ENCODE data around the gene HOXC5. TPM values are rescaled to one million over a fixed set of nuclear protein-coding genes. Genes with fewer than 3 reads are reported as not detected.
A peak's percentile ranks its signal among the peaks of the same experiment; 100 is the strongest.
"Not testable (repeated sequence)": the region's sequence is repeated elsewhere in the genome, so short reads cannot be mapped to it uniquely, and the experiment has no call there.

Gene HOXC5
- polyA plus RNA-seq, 4 donors, result 1.5 to 7.8 (median 3.0) TPM

DNA sequence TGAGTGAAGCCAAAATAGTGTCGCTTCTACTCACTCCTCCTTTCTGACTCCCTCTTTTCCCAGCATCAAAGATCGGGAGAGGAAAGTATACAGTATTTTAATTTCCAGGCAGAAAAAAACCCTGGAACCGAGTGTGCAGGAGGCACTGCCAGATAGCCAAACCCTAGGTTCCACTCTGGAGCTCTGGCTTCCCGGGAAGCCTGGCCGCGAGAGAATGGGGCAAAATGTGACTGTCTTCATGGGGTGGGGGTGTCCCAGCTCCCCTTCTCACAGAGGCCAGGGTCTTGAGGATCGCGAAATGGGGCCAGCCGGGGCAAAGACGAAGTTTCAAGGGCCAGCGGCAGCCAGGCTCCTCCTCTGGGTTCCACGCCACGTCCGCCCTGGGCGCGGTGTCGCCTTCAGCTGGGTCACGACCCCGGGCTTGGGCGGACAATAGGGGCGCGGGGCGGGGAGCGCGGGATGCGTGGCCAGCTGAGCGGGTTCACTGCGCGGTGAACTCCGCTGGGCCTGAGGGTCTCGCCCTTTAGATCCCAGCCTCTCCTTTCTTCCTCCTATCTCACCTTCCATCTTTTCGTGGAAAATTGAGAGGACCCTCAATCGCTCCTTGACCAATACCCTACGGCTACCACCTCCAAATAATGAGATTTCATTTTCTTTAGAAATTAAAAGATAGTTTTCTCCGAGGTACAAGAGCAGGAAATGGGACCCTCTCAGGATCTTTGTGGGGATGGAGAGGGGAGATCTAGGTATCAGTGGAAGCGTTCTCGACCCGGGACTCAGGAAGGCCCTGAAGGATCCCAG, 27.5 kb downstream of the HOXC5 start:
- no peak for DNase-seq (ENCODE audit: low read depth in 4 of 4, low spot score in 3 of 4)

DNA sequence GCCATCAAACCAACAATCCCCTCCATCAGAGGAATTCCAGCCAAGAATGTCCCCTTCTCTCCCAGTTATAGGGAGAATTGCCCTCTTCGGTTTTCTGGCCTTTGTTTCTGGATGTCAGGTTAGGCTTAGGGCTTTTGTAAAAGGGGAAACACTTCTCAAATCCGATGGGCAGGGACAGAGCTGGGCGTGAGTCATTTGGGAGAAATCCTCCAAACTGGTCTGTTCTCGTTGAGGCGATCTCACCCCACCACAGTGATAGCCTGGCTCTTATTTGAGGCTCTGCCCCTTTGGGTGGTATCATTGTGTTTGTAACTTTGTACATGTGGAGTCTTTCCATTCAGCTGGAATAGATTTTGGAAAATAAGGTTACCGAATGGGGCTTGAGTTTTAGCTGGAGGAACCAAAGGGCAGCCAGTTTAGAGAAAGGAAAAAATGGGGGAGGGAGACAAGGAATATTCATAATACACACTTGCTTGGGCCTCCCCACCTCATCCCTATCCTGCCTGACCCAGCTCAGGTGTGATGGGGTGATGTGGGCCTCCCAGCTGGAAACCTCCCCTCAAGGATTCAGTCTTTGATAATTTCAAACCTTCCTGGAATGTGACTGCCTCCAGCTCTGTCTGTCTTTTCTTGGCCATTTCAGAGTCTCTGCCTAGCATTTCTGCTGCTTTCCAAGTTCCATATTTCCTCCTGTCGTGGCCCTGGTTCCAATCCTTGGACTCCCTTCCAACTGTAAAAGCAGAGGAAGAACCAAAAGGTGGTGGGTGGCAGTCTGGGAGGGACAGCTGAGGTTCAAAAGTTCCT, 28.3 kb downstream of the HOXC5 start:
- DNase-seq (ENCODE audit: low read depth in 4 of 4, low spot score in 3 of 4), result no peak

DNA sequence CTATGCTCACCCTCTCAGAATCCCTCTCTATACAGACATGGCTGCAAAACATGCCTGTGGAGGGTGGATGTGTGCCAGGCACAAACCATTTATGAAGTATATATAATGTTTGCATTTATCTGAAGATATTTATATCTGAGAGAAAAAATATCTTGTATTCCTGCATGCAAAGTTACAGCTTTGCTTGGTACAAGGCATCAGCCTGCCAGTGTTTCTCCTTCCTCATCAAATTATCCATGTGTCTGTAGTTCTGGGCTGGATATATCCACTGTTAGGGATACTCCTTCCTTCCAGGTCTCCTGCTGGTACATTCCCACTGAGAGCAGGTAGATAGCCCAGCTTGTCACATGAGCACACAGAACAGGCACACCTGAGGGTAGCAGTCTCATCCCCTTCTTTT, 32.8 kb downstream of the HOXC5 start:
- DNase-seq (ENCODE audit: low read depth in 4 of 4, low spot score in 3 of 4), result no peak

DNA sequence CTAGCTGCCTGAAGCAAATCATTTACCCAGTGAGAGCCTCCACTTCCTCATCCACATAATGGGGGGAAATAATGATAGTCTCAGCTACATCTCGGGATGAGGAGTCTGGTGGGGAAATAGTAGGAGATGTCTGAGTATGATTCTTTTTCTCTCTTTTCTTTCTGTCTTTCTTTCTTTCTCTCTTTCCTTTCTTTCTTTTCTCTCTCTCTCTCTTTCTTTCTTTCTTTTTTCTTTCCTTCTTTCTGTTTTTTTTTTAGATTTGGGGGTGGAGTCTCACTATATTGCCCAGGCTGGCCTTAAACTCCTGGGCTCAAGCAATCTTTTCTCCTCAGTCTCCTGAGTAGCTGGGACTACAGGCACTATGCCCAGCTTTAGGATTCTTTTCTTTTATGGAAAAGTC, 33.6 kb downstream of the HOXC5 start:
- no peak for DNase-seq (ENCODE audit: low read depth in 4 of 4, low spot score in 3 of 4)

DNA sequence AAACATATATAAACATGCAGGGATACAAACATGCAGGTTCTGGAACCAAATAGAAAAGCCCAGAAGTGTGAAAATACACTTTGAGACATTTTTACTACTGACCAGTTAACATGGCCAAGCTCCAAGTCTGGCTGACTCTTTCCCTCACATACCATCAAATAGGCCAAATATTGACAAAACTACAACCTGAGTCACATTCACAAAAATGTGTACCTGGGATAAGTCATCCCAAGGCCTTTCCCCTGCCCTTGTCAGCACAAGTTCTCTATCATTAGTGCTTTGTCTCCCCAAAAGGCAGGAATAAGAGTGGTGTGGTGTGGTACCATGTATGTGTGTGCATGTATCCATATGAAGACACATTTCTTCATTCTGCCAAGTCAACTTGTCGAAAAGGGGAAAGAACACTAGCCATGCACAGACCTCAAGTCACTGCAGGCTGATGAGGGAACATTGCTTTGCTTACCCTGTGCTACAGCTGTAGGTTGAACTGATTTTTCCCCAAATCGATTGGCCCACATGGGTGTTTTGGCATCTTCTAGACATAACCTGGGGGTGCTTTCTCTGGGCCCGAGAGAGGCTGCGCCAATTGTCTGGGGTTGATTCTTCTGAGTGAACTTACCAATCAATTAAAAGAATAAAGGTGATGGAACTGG, 35.7 kb downstream of the HOXC5 start:
- no peak for DNase-seq (ENCODE audit: low read depth in 4 of 4, low spot score in 3 of 4)

DNA sequence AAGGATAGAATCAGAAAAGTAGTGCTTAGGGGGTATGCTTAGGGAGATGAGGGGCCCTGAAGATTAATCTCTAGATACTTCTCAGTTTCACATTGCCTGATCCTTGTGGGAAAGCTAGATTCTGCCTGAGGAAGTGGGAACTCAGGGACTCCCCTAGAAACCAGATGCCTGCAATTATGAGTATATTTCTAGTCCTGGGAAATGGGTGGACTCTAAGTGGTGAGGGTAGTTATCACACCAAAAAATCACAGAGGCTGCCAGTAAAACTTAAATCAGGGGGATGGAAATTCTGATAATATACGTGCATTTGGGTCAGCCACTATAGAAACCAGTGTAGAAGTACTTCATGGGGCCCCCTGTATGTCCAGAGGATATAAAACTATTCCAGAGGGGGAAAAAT, 39.1 kb downstream of the HOXC5 start:
- no peak for DNase-seq (ENCODE audit: low read depth in 4 of 4, low spot score in 3 of 4)

DNA sequence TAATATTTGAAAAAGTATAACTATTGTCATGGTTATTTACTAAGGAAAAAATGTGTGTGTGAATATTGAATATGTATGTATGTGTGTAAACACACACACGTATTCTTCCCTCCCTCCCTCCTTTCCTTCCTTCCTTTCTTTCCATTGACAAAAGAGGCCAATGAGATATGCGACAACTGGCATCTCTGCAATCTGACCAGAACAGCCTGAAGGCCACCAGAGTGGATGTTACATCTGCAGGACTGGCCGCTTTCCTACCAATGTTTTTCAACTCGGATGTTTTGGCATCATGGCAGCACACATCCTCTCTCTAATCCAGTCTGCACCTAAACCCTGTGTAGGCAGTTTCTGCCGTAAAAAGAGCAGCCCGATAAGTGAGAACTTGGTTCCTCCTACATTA, 41.5 kb downstream of the HOXC5 start:
- DNase-seq (ENCODE audit: low read depth in 4 of 4, low spot score in 3 of 4), result no peak

DNA sequence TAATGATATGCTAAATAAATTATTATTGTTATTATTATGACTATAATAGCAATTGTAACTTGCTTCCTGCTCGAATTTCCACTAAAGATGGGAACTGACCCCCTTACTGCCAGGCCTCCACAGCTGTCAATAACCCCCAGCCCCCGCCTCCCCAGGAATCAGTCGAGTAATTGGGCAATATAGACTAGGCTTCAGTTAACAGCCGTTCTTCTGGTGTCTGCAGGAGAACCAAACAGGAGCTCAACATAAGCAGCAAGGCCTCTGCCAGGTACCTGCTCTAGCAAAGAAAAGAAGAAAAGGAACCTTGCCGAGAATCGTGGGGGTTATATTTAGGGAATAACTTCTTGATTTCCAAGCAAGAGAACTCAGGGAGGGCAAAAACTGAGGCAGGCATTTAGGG, 42.6 kb downstream of the HOXC5 start:
- no peak for DNase-seq (ENCODE audit: low read depth in 4 of 4, low spot score in 3 of 4)

DNA sequence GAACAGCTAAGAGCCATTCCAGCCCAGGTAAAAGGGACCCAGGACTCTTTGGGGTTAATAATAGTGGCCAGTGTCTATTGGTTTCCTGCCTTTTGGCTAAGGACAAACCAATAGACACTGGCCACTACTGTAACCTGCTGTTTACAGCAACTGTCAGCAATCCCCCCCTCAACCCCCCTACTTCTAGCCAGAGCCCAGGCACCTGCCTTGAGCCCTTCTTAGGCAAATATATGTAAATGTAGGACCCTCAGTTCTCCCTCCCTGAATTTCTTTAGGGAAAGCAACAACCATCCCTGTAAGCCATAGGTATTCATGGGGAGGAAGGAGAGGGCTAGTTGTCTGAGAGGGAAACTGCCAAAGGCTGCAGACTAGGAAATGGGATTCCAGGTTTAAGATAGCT, 43.1 kb downstream of the HOXC5 start:
- no peak for DNase-seq (ENCODE audit: low read depth in 4 of 4, low spot score in 3 of 4)

DNA sequence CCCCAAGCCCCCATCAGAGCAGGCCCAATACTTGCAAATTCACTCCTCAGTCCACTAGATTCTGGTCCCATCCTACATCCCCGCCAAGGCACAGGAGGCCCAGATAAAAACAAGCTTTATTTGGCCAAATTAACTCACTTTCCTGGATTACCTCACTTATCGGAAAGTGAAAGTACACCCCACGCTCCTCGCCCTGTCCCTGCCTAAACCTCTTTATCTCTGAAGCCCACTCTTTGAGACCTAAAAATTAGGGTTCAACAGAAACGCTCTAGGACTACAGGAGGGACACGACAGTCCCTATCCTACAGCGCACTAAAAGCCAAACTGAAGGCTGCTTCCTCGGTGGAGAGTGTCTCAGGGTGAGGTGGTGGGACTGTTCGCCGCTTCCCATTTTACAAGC, 45.0 kb downstream of the HOXC5 start:
- not testable (repeated sequence) for DNase-seq (ENCODE audit: low read depth in 4 of 4, low spot score in 3 of 4)

DNA sequence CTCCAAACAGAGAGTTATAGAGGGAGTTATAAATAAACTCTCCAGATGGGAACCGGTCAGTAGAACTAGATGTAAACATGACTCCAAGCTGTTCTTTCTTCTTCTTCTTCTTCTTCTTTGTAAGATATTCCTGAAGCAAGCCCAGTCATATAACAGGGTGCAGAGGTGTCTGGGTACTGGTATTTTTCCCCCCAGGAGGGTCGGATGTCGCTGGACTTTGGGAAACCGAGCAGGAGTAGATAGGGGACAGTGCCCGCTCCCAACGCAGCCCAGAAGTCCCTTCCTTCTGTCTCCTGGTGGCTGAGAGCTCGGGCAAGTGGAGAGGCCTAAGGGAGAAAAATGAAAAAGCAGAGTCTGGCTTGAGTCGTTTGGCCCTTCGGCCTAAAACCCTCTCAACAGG, 46.3 kb downstream of the HOXC5 start:
- DNase-seq (ENCODE audit: low read depth in 4 of 4, low spot score in 3 of 4), result not testable (repeated sequence)

DNA sequence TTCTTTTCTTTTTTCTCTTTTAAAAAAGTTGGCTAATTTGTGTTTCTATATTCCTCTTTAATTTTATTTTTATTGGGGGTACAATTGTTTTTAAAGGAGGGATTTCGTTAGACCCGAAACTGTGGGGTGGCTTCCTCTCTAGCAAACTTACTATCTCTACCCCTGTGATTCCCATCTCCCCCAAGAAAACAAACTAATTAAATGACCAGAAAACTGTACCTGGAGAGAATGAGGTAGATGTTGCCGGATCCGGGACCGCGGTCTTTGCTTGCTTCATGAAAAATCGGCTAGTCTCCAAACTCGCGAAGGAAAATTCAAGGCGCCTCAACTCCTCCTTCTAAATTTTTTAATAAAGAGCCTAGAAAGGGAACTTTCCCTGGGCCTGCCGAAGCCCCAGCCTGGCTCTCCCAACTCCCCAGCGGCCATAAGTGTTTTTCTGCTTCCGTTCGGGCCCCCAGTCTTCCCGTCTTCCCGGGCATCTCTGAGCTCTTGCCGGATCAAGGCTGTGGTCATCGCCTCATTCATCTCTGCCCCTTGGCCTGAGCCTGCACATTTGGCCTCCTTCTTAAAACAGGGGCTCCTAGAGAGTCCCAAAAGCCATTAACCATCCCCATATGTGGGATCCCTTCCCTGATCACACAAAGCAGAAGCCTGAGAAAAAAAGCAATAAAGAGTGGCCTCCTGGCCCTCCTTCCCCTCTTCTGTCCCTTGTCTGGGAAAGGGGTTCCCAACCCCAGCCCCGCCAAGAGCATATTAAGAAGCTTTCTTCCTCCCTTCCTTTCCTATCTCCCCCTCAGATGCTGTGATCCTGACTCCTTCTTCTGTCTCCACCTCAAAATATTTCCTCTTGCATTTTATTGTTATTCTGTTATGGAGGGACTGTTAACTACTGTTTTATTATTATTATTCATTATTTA, 47.4 kb downstream of the HOXC5 start:
- not testable (repeated sequence) for DNase-seq (ENCODE audit: low read depth in 4 of 4, low spot score in 3 of 4)

DNA sequence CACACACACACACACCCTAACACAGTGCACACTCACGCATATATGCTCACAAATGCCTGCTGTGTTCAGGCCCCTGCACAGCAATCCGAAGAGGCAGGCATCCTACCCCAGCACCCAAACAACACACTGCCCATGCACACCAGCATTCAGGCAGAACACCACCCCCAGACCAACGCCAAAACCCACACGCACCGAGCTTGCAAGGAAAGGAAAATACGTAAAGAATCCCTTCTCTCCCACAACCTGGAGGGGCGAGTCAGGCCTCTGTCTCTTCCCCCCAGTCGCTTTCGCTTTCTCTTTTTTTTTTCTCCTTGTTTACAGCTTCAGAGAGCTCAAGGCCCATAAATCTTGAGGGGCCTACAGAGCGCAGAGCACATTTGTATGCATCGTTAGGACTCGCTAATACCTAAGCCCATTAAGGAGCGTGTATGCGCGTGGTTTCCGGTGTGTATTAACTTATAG, 48.2 kb downstream of the HOXC5 start:
- peak in 1 of 4 donors; percentile 69 for DNase-seq (ENCODE audit: low read depth in 4 of 4, low spot score in 3 of 4)

DNA sequence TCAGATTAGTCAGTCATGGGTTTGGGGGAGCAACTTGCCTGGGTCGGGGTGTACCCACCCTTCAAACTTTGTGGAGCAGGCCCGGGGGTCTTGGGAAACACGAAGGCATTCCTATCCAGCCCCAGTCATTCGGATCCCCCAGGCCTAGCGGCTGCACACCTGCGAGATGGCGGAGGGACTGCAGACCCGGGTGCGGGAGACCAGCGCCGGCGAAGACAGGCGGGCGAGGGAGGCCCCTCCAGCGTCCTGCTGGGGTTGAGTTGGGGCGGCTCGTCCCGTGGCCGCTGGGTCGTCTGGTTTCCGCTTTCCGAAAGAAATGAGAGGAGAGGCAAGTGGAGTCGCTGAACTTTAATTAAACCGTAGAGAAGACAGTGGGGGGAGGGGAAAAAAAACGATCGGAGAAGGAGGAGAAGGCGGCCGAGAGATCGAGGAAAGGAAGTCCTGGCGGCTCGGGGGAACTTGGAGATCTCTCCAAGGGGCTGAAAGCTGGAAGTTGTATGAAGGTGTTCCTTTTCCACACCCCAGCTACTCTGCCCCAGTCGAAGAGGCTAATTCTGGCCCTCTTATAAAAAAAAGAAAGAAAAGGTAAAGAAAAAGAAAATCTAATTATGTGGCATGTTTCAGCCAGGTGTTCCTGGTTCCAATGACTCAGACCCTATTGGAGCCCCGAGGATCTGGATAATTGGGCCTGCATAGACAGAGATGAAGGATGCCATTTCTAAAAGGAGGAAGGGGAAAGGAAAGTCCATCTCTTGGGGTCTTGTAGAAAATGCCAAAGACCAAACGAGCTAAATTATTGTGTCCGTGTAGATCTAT, 48.9 kb downstream of the HOXC5 start:
- DNase-seq (ENCODE audit: low read depth in 4 of 4, low spot score in 3 of 4), result peak in 1 of 4 donors; percentile 67

DNA sequence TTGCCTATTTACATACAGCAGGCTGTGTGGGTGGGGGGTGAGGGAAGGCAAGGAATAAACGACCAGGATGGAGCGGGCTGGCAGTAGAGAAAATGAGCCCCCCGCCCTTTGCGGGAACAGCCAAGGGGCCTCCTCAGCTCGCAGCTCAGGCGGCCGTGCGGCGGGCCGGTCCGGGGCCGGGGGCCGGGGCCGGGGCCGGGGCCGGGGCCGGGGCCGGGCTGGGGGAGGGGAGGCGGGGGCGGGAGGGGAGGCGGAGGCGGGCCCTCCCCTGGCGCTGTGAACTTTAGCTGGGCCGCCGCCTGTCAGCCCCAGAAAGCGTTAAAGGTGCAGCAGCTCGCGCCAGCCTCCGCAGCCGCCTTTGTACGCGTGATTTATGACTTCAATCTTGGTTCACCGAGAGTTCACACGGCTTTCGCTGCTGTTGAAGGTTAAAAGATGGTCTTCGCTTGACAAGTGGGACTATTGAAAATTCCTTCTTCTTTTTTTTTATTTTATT, 49.6 kb downstream of the HOXC5 start:
- DNase-seq (ENCODE audit: low read depth in 4 of 4, low spot score in 3 of 4), result peak in 2 of 4 donors; percentile 77 to 78

Data from left renal pelvis (tissue), 4 donors.